HG03103 (cell line): ENCODE results near the gene CAMSAP2.
A peak's percentile ranks its signal among the peaks of the same experiment; 100 is the strongest.

Source experiments
- ATAC-seq: cut with Tn5 transposase; IDR thresholded peaks from one replicate; pipeline ENCODE4 v1.9.1; 2021; ENCODE audit warnings: low read depth; ENCODE audit not compliant: unreplicated experiment

The CAMSAP2 gene

GRCh38 chr1:200875416-200875815 is 136.7 kb downstream of the CAMSAP2 start:
- ATAC-seq = no peak

- ATAC-seq = no peak
These were observed 138.3 kb downstream of the CAMSAP2 start for GRCh38 chr1:200877010-200877409.

GRCh38 chr1:200877839-200878551 is 139.3 kb downstream of the CAMSAP2 start:
- no peak for ATAC-seq

- ATAC-seq = no peak
These were observed 141.5 kb downstream of the CAMSAP2 start for GRCh38 chr1:200880212-200880611.

GRCh38 chr1:200883118-200883517 is 144.4 kb downstream of the CAMSAP2 start:
- no peak for ATAC-seq

GRCh38 chr1:200885623-200886402 is 147.1 kb downstream of the CAMSAP2 start:
- no peak for ATAC-seq

- ATAC-seq = no peak
These were observed 147.9 kb downstream of the CAMSAP2 start for GRCh38 chr1:200886594-200886993.

GRCh38 chr1:200887036-200887435 is 148.3 kb downstream of the CAMSAP2 start:
- no peak for ATAC-seq

GRCh38 chr1:200887772-200888348 is 149.2 kb downstream of the CAMSAP2 start:
- ATAC-seq = no peak

- peak; percentile 88 for ATAC-seq
These were observed 149.7 kb downstream of the CAMSAP2 start for GRCh38 chr1:200888349-200888838.

- ATAC-seq = no peak
These were observed 150.9 kb downstream of the CAMSAP2 start for GRCh38 chr1:200889571-200889970.

GRCh38 chr1:200890027-200890426 is 151.3 kb downstream of the CAMSAP2 start:
- no peak for ATAC-seq

GRCh38 chr1:200890818-200891773 is 152.4 kb downstream of the CAMSAP2 start:
- ATAC-seq = no peak

GRCh38 chr1:200891774-200892157 is 153.1 kb downstream of the CAMSAP2 start:
- no peak for ATAC-seq

GRCh38 chr1:200892546-200892945 is 153.9 kb downstream of the CAMSAP2 start:
- no peak for ATAC-seq

GRCh38 chr1:200892958-200893357 is 154.3 kb downstream of the CAMSAP2 start:
- ATAC-seq = no peak

- no peak for ATAC-seq
These were observed 154.8 kb downstream of the CAMSAP2 start for GRCh38 chr1:200893411-200893901.

- ATAC-seq = no peak
These were observed 156.2 kb downstream of the CAMSAP2 start, which contains the start of gene INAVA for GRCh38 chr1:200894712-200895442. INAVA (plus strand) TSS chr1:200894900; CDS start chr1:200898401, 3,501 bp downstream.

GRCh38 chr1:200895443-200895789 is 156.7 kb downstream of the CAMSAP2 start:
- no peak for ATAC-seq
